Activated CD8-positive, alpha-beta memory T cell treated with anti-CD3 and anti-CD28 coated beads, Interleukin-2, amount 50 U/mL, for 48 hours (primary cell): ENCODE results near the gene EIF4B.

ENCODE experiments used
- DNase-seq: peaks from one replicate; pipeline ENCODE4 v3.0.0-alpha.2; 2020

The EIF4B gene

GRCh38 chr12:53071591-53072551 lies 65.6 kb downstream of the EIF4B start:
- no peak for DNase-seq

GRCh38 chr12:53073881-53074280 lies 67.6 kb downstream of the EIF4B start:
- no peak for DNase-seq

- no peak for DNase-seq
Observed at GRCh38 chr12:53074283-53074998, 68.2 kb downstream of the EIF4B start.

- no peak for DNase-seq
Observed at GRCh38 chr12:53074999-53075370, 68.7 kb downstream of the EIF4B start.

- no peak for DNase-seq
Observed at GRCh38 chr12:53076461-53076860, 70.2 kb downstream of the EIF4B start.

- DNase-seq = no peak
Observed at GRCh38 chr12:53077030-53077429, 70.8 kb downstream of the EIF4B start.

GRCh38 chr12:53078425-53079225 lies 72.4 kb downstream of the EIF4B start:
- no peak for DNase-seq

GRCh38 chr12:53079226-53080117 lies 73.2 kb downstream of the EIF4B start, which contains the start of gene SPRYD3:
Gene SPRYD3 (minus strand): TSS chr12:53079390. CDS start chr12:53079333, 57 bp downstream.
- DNase-seq = peak; percentile 98

- DNase-seq = no peak
Observed at GRCh38 chr12:53082637-53083175, 76.5 kb downstream of the EIF4B start.

GRCh38 chr12:53086361-53086760 lies 80.1 kb downstream of the EIF4B start:
- no peak for DNase-seq

- no peak for DNase-seq
Observed at GRCh38 chr12:53090105-53090504, 83.8 kb downstream of the EIF4B start.

- no peak for DNase-seq
Observed at GRCh38 chr12:53090554-53090953, 84.3 kb downstream of the EIF4B start.

GRCh38 chr12:53091756-53092155 lies 85.5 kb downstream of the EIF4B start:
- DNase-seq = no peak
